Transverse colon (tissue), 4 donors: Measurements from ENCODE around the gene EYA2. TPM values are rescaled to one million over a fixed set of nuclear protein-coding genes. Genes with fewer than 3 reads are reported as not detected.
"Not testable (repeated sequence)": the region's sequence is repeated elsewhere in the genome, so short reads cannot be mapped to it uniquely, and the experiment has no call there.

Experiments used
- DNase-seq: peaks from one replicate; pipeline ENCODE4 v3.0.0-alpha.2; 2019
- H3K27ac ChIP-seq, 4 donors: fragments of 200-600 bp; sonication (generic); 2 replicates each; pipeline ENCODE4 v1.5.1; 2016 to 2018; ENCODE audit warnings: inconsistent platforms in 4 of 4
- H3K27me3 ChIP-seq: fragments of 200-600 bp; sonication (generic); 2 replicates; pipeline ENCODE4 v1.5.1; 2017; ENCODE audit warnings: inconsistent platforms
- H3K36me3 ChIP-seq, 4 donors: fragments of 200-600 bp; sonication (generic); 2 replicates each; pipeline ENCODE4 v1.5.1; 2017 to 2019; ENCODE audit warnings: inconsistent platforms in 4 of 4
- H3K4me1 ChIP-seq, 4 donors: fragments of 200-600 bp; sonication (generic); 2 replicates each; pipeline ENCODE4 v1.5.1; 2017 to 2020; ENCODE audit warnings: inconsistent platforms in 4 of 4
- H3K4me3 ChIP-seq, 4 donors: fragments of 200-600 bp; sonication (generic); 1 replicate in 1 of 4; 2 replicates in 3 of 4; pipeline versions ENCODE4 v1.5.1 to v1.6.1; 2017 to 2019; ENCODE audit warnings: inconsistent platforms in 4 of 4
- H3K9me3 ChIP-seq, 2 donors: fragments of 200-600 bp; sonication (generic); 2 replicates each; pipeline ENCODE4 v1.5.1; 2017 to 2019; ENCODE audit warnings: inconsistent platforms in 2 of 2
- CTCF ChIP-seq, 5 experiments: fragments of 200-600 bp in 3 of 5; fragments of 450-650 bp in 2 of 5; sonication (generic) in 3 of 5; IDR thresholded peaks; 1 replicate in 2 of 5; 2 replicates in 3 of 5; pipeline ENCODE4 v1.5.1; 2016 to 2017; ENCODE audit warnings: antibody characterized with exemption in 5 of 5, inconsistent platforms in 3 of 5, mild to moderate bottlenecking in 2 of 5, moderate library complexity in 1 of 5
- EP300 ChIP-seq: sonication (generic); formaldehyde crosslinking; IDR thresholded peaks from one replicate; pipeline ENCODE4 v1.6.1; 2017; ENCODE audit warnings: antibody characterized with exemption, low read depth
- POLR2A ChIP-seq: fragments of 450-650 bp; IDR thresholded peaks from one replicate; pipeline ENCODE4 v1.6.1; 2016; ENCODE audit warnings: antibody characterized with exemption, mild to moderate bottlenecking, moderate library complexity
- POLR2AphosphoS5 ChIP-seq, 3 donors: sonication (generic); formaldehyde crosslinking; IDR thresholded peaks; one replicate each; pipeline ENCODE4 v1.6.1; 2016; ENCODE audit warnings: antibody characterized with exemption in 3 of 3
- WGBS, 2 donors: methylation state at CpG; one replicate each; pipeline ENCODE4 v1.1.5; 2018; ENCODE audit warnings: low coverage in 1 of 2; 5-methylcytosine and 5-hydroxymethylcytosine counted together
- in situ Hi-C, 4 donors: fragments of 200-750 bp; cut with MboI; loops; one replicate each; pipeline versions ENCODE4 v1.15.0 to v1.15.1; 2017; ENCODE audit warnings: low sequenced_read_pairs in 3 of 4, low pct_ligation_motif_present in 1 of 4, low pct_unique_long_range_greater_than_20kb in 1 of 4
- intact Hi-C: fragments of 100-400 bp; cut with DNase I; formaldehyde crosslinking; loops from one replicate; pipeline ENCODE4 v1.15.1; 2023; ENCODE audit warnings: low total_unique reads
- total RNA-seq, 4 donors: library from RNA; depleted of rRNA; stranded (reverse); fragments of >200 nt; gene quantifications; one replicate each; pipeline ENCODE4 v1.1.0, GENCODE V29; 2016

The EYA2 gene
- total RNA-seq, 4 donors from 2014 or later: 4.5 to 17.5 (median 10.9) TPM

- intact Hi-C loops: no loop called here
- Histone ChIP-seq H3K36me3 (no peaks in the 10 kb centered on the region), H3K4me1 (no peaks in the 10 kb centered on the region), H3K27me3 (no peaks in the 10 kb centered on the region), H3K9me3 (peaks cover 0 to 7% of the 10 kb centered on the region in 2 donors), H3K4me3 (no peak overlapping the region), H3K27ac (no peak overlapping the region)
- DNase-seq: no peak
- no peak for TF ChIP-seq EP300
- no peak for TF ChIP-seq CTCF (IDR thresholded peaks at IDR 0.05)
- no peak for TF ChIP-seq POLR2AphosphoS5 (IDR thresholded peaks at IDR 0.05)
- no peak for TF ChIP-seq POLR2A
- WGBS, 2 donors: 69 to 72% methylated on average over 2 to 13 of the region's 13 CpGs
- in situ Hi-C loops: no loop called here
Measured at GRCh38 chr20:46959081-46959692, 64.5 kb downstream of the EYA2 start.

GRCh38 chr20:46959821-46960220 is 65.2 kb downstream of the EYA2 start:
- peaks cover 0 to 7% of the 10 kb centered on the region in 2 donors for H3K9me3 ChIP-seq
- no peaks in the 10 kb centered on the region for H3K4me1 ChIP-seq
- no peaks in the 10 kb centered on the region for H3K36me3 ChIP-seq
- intact Hi-C loops (no loop called here), in situ Hi-C loops (no loop called here)
- 78 to 92% methylated on average over 5 to 9 of the region's 9 CpGs for WGBS, 2 donors
- TF ChIP-seq CTCF (IDR thresholded peaks at IDR 0.05) (no peak), EP300 (no peak), POLR2AphosphoS5 (IDR thresholded peaks at IDR 0.05) (no peak), POLR2A (no peak)
- no peaks in the 10 kb centered on the region for H3K27me3 ChIP-seq
- DNase-seq: no peak
- no peak overlapping the region for H3K4me3 ChIP-seq
- no peak overlapping the region for H3K27ac ChIP-seq

- H3K36me3 ChIP-seq: no peaks in the 10 kb centered on the region
- H3K4me1 ChIP-seq: no peaks in the 10 kb centered on the region
- no peak overlapping the region for H3K4me3 ChIP-seq
- WGBS, 2 donors: 77% methylated on average over 11 of the region's 11 CpGs; no CpG with 5 or more reads in 1 of the 2 donors
- H3K27ac ChIP-seq: no peak overlapping the region
- in situ Hi-C loops: no loop called here
- DNase-seq: no peak
- intact Hi-C loops: no loop called here
- H3K27me3 ChIP-seq: no peaks in the 10 kb centered on the region
- peaks cover 0 to 7% of the 10 kb centered on the region in 2 donors for H3K9me3 ChIP-seq
- TF ChIP-seq POLR2AphosphoS5 (IDR thresholded peaks at IDR 0.05) (no peak), POLR2A (no peak)
Measured at GRCh38 chr20:46960536-46960935, 65.9 kb downstream of the EYA2 start.

- H3K4me1 ChIP-seq, in situ Hi-C loops, H3K27me3 ChIP-seq, DNase-seq, H3K27ac ChIP-seq, H3K4me3 ChIP-seq, H3K36me3 ChIP-seq, H3K9me3 ChIP-seq, intact Hi-C loops: not testable (repeated sequence)
- 67 to 92% methylated on average over 1 to 4 of the region's 4 CpGs for WGBS, 2 donors
Measured at GRCh38 chr20:46961968-46962367, 67.3 kb downstream of the EYA2 start.

- DNase-seq: no peak
- 78 to 93% methylated on average over 3 to 11 of the region's 11 CpGs for WGBS, 2 donors
- TF ChIP-seq POLR2A (no peak), POLR2AphosphoS5 (IDR thresholded peaks at IDR 0.05) (no peak), CTCF (IDR thresholded peaks at IDR 0.05) (no peak), EP300 (no peak)
- Histone ChIP-seq H3K9me3 (no peaks in the 10 kb centered on the region), H3K4me1 (no peaks in the 10 kb centered on the region), H3K27ac (no peak overlapping the region), H3K4me3 (no peak overlapping the region), H3K27me3 (no peaks in the 10 kb centered on the region), H3K36me3 (no peaks in the 10 kb centered on the region)
- in situ Hi-C loops (no loop called here), intact Hi-C loops (no loop called here)
Measured at GRCh38 chr20:46962452-46963195, 68.0 kb downstream of the EYA2 start.
